GM06990 (cell line): Measurements from ENCODE around the gene DLG4.

Source experiments
- DNase-seq: peaks from one replicate; pipeline ENCODE4 v3.0.0-alpha.2; 2011; ENCODE audit not compliant: insufficient read length; ENCODE audit errors: extremely low read depth
- H3K27me3 ChIP-seq: replicated peaks from 2 replicates; pipeline ENCODE4 v1.6.0; 2011; ENCODE audit warnings: low read length; ENCODE audit not compliant: control insufficient read depth, insufficient read depth
- H3K36me3 ChIP-seq: 2 replicates; pipeline ENCODE4 v1.5.1; 2011; ENCODE audit warnings: low read length; ENCODE audit not compliant: control insufficient read depth, insufficient read depth
- H3K4me3 ChIP-seq: replicated peaks from 2 replicates; pipeline ENCODE4 v1.5.1; 2011; ENCODE audit warnings: low read depth, mild to moderate bottlenecking, control low read depth, low read length
- CTCF ChIP-seq: IDR thresholded peaks from 2 replicates; pipeline ENCODE4 v1.5.1; 2011; ENCODE audit warnings: low read length, control low read depth, mild to moderate bottlenecking, inconsistent platforms; ENCODE audit not compliant: insufficient read depth, poor library complexity, severe bottlenecking

The DLG4 gene

GRCh38 chr17:7204336-7204735 is 15.3 kb downstream of the DLG4 start:
- no peak for TF ChIP-seq CTCF
- no peak for DNase-seq
- no peaks in the 10 kb centered on the region for H3K27me3 ChIP-seq
- H3K36me3 ChIP-seq, result no peaks in the 10 kb centered on the region
- H3K4me3 ChIP-seq, result peak overlapping the region; percentile 62

- H3K4me3 ChIP-seq, result no peak overlapping the region
- no peak for DNase-seq
- TF ChIP-seq CTCF, result no peak
- no peaks in the 10 kb centered on the region for H3K27me3 ChIP-seq
- H3K36me3 ChIP-seq, result no peaks in the 10 kb centered on the region
These were observed 16.2 kb downstream of the DLG4 start for GRCh38 chr17:7203391-7203790.

DNA sequence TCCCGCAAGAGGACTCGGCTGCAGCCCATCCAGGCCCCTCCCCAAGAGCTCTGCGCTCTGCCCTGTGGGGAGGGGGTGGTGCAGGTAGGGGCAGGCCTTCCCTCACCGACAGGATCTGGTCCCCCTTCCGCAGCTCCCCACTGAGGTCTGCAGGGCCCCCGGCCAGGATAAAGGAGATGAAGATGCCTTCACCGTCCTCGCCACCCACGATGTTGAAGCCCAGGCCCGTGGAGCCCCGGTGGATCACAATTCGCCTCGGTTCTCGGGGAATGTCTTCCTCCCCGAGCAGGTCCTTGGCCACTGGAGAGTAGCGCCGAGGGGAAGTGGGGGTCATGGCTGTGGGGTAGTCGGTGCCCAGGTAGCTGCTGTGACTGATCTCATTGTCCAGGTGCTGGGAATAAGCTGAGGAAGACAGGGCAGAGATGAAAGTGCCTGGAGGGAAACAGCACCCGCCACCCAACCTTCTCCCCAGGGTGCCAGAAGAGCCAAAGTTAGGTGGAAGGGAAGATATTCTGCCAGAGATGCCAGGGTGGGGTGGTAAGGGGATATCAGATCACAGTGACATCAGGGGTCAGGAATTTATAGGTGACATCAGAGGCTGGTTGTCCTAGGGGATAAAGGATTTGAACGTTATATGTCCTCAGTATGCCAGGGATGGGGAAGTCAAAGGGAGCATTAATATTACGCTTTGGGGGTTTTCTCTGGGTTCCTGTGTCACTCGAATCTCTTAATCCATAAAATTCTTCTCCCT is 22.8 kb downstream of the DLG4 start:
- no peak for DNase-seq
- H3K27me3 ChIP-seq, result no peaks in the 10 kb centered on the region

GRCh38 chr17:7195971-7196370 is 23.7 kb downstream of the DLG4 start:
- H3K4me3 ChIP-seq, result no peak overlapping the region
- TF ChIP-seq CTCF, result no peak
- H3K36me3 ChIP-seq, result no peaks in the 10 kb centered on the region
- no peak for DNase-seq
- no peaks in the 10 kb centered on the region for H3K27me3 ChIP-seq

More for the DNA sequence above, 22.8 kb downstream of the DLG4 start:
- TF ChIP-seq CTCF, result no peak
- Histone ChIP-seq H3K36me3 (no peaks in the 10 kb centered on the region), H3K4me3 (no peak overlapping the region)

DNA sequence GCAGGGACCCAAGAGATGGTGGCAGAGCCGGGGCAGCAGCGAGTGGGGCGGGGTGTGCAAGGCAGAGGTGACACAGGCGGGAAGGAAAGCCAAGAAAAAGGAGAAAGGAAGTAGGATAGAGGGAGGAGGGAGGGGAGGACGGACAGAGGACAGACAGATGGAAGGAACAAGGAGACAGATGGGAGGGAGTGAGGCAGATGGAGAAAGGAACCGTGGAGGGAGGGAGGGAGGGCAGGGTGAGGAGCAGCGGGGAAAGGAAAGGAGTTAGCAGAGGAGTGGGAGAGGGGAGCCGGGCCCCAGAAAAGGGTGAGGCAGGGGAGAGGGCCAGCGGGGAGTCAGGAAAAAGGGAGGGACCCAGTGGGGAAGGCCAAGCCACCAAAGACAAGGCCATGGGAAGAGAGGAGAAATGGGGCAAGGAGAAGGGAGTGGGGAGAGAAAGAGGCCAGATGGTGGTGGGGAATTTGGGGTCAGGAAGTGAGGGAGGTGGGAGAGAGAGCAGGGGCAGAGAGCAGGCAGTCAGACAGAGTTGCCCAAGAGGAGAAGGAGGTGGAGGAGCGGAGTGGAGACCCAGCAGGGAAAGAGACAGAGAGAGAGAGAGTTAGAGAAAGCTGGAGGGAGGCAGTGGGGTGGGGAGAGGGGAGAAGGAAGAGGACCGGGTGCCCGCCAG is 27.2 kb downstream of the DLG4 start:
- H3K36me3 ChIP-seq, result no peaks in the 10 kb centered on the region
- H3K4me3 ChIP-seq, result no peak overlapping the region

More for the DNA sequence above, 27.2 kb downstream of the DLG4 start:
- H3K27me3 ChIP-seq, result no peaks in the 10 kb centered on the region
- TF ChIP-seq CTCF, result no peak
- DNase-seq, result no peak
